HG03354 (cell line): ENCODE data around the gene AFF4.

ENCODE experiments used
- ATAC-seq: cut with Tn5 transposase; IDR thresholded peaks from one replicate; pipeline ENCODE4 v1.9.1; 2021; ENCODE audit warnings: mild to moderate bottlenecking; ENCODE audit not compliant: unreplicated experiment, poor library complexity, severe bottlenecking

AFF4 gene

GRCh38 chr5:132831095-132831860 lies 132.2 kb downstream of the AFF4 start:
- ATAC-seq = no peak

DNA sequence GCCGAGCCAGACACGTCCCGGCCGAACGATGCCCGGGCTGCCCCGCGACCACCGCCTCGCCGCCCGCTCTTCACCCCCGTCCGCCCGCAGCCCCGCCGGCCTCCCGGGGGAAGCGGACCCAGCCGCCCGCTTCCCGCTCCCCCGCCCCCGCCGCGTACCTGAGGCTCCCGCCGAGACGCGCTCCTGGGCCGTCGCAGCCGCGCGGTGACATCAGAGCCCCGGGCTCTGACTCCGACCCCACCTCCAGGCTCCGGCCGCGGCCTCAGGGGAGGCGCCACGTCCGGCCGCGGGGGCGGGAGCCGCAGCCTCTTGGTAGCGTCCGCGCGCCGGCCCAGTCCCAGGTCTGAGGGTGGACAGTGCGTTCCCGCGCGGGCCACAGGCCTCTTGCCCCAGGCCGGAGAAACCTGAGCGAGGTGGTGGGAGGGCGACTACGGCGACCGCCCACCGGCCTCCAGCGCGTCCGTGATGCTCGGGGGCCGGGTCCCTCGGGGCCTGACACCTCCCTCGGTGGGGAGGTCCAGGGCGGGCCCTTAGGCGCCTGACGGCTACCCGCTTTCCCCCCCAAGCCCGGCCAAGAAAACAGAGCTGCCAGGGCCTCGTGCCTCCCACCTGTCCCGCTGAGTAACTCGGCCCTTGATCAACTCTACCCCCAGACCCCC lies 132.9 kb downstream of the AFF4 start, which contains the start of gene SHROOM1:
SHROOM1 (minus strand) TSS at position 212 of the 659 bp plus-strand sequence. CDS start 4,507 bp downstream, outside the sequence.
- peak; percentile 72 for ATAC-seq

GRCh38 chr5:132829742-132830435 lies 133.5 kb downstream of the AFF4 start:
- ATAC-seq = peak; percentile 84

DNA sequence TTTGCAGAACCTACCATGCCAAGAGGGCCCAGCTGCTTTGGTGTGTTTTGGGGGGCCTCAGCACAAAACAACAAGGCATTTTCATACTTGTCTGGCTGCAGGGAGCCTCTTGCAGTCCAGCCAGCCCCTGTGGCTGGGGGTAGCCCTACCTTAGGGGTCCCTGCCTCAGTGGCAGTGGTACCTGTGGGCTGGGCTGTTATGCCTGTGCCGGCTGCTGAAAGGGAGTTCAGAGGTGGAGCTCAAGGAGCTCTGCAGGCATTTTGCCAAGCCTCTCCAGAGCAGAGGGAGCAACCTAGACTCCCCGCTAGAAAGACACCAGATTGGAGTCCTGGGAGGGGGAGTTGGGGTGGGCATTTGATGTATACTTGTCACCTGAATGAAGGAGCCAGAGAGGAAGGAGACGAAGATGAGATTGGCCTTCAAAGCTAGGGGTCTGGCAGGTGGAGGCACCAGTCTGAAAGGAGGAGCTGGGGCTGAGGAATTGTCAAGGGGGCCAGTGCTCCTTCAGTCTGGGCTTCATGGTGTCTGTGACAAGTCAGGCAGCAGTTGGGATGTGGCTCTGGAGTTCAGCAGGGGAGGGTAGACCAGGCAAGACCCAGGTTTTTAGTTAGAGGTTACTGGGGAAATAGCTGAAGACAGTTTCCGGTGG lies 134.5 kb downstream of the AFF4 start:
- ATAC-seq = no peak

GRCh38 chr5:132827943-132828673 lies 135.3 kb downstream of the AFF4 start:
- no peak for ATAC-seq

DNA sequence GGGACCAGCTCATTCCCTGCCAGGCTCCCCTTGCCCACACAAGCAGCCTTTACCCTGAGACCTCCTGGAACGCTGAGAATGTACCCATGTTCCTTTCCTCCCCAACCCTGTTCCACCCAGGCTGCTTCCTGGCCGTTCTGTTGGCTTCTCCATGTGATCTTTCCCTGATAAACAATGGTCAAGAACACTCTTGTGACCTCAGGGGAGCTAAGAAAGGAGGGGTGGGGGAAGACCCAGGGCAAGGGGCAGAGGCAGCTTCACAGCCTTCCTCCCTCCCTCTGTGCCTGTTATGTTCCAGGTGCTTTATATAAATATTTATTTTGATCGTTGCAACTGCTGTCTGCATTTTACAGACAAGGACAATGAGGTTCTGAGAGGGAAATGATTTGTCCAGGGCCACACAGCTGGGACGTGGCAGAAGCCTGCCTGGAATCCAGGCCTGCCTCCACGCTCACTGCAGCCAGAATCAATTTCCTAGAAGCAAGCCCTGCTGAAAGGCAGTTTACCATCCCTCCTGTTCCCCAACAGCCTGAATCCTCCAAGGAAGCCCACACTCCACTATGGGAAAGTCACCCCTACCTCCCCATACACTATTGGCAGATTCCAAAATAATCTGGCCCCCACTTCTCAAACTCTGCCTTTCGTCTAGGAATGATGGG lies 136.9 kb downstream of the AFF4 start:
- ATAC-seq = no peak

DNA sequence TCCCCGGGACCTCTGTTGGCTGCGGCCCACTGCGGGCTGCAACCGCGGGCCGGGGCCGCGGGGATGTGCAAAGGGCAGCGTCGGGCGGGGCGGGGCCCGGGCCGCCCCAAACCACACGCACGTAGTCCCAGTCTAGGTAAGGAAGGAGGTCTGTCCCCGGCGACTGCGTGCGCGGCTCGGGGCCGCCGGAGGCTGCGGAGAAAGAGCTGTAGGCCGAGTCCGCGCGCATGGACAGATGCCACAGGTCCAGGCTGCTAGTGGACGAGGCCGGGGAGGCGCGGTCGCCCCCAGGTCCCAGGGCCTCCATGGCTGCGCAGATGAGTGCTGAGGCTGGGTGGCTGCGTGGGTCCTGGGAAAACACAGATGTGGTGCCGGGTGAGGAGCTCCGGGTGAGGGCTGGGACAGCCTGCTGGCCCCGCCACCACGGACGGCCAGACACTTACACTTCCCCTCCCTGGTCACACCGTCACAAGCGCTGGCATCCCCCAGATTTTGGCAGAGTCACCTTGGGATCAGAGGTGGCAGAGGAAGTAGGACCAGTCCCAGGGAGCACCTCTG lies 137.5 kb downstream of the AFF4 start:
- no peak for ATAC-seq
